ENCODE results near the gene BOLA1. TPM values are rescaled to one million over a fixed set of nuclear protein-coding genes. Genes with fewer than 3 reads are reported as not detected.

Gene BOLA1
- total and polyA plus RNA-seq, 2 experiments from 2014 or later: 18.4 to 26.2 TPM

DNA sequence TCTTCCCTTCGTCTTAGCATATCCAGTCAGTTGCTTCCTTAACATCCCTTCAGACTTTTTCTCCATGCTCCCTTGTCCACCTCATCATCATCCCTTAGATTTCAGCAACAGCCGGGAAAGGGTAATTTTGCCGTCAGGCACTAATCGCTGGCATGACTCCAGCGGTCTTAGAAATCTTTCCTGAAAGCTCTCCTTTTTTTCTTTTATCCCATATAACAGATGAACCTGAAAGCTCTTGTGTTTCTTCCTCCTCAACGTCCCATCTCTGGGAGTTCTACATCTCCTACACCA is 10.4 kb upstream of the BOLA1 start:
- H3K36me3 Mint-ChIP-seq (ENCODE audit: low read depth): no peaks in the 10 kb centered on the region
- H3K4me1 ChIP-seq (ENCODE audit: insufficient read depth): peaks cover 3% of the 10 kb centered on the region; the same call in 1 of the 2 replicates
- H3F3A ChIP-seq (replicated peaks; ENCODE audit: low read depth): peaks cover 12% of the 10 kb centered on the region; the same call in 1 of the 2 replicates
- ATAC-seq (no peak), DNase-seq (ENCODE audit: low spot score) (no peak)
- peak overlapping the region; percentile 81 for H3K4me3 ChIP-seq
- H3K4me1 Mint-ChIP-seq: peaks cover 4% of the 10 kb centered on the region; the same call in 2 of the 3 replicates
- no peak overlapping the region for H3K27ac Mint-ChIP-seq
- no peaks in the 10 kb centered on the region for H3K36me3 ChIP-seq (ENCODE audit: insufficient read depth)
- H3K27ac ChIP-seq (ENCODE audit: low read depth): peak overlapping the region; percentile 98
- H3K4me3 Mint-ChIP-seq: no peak overlapping the region
- no peaks in the 10 kb centered on the region for H3K27me3 ChIP-seq (ENCODE audit: insufficient read depth)
- H3K9me2 ChIP-seq (ENCODE audit: insufficient read depth): no peaks in the 10 kb centered on the region
- 0 out of 2 replicates have a peak overlapping the region, but pooled peaks have one; percentile 11 for H2AFZ ChIP-seq
- H3K9me3 Mint-ChIP-seq: no peaks in the 10 kb centered on the region
- no peak for TF ChIP-seq POLR2AphosphoS5 (IDR thresholded peaks at IDR 0.05; ENCODE audit: low read depth)
- TF ChIP-seq NANOG (IDR thresholded peaks at IDR 0.05; ENCODE audit: borderline replicate concordance): no peak
- TF ChIP-seq STAT1 (IDR thresholded peaks at IDR 0.05; ENCODE audit: unreplicated experiment): no peak
- no peak for TF ChIP-seq EZH2 (IDR thresholded peaks at IDR 0.05; ENCODE audit: low read depth, unreplicated experiment)
- TF ChIP-seq, protein P1, sequence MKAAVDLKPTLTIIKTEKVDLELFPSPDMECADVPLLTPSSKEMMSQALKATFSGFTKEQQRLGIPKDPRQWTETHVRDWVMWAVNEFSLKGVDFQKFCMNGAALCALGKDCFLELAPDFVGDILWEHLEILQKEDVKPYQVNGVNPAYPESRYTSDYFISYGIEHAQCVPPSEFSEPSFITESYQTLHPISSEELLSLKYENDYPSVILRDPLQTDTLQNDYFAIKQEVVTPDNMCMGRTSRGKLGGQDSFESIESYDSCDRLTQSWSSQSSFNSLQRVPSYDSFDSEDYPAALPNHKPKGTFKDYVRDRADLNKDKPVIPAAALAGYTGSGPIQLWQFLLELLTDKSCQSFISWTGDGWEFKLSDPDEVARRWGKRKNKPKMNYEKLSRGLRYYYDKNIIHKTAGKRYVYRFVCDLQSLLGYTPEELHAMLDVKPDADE (IDR thresholded peaks at IDR 0.05): no peak
- no peak for TF ChIP-seq EZH2phosphoT487 (IDR thresholded peaks at IDR 0.05; ENCODE audit: unreplicated experiment)
- TF ChIP-seq ZNF331 (CRISPR knock-in tag; IDR thresholded peaks at IDR 0.05; ENCODE audit: low read depth): no peak
- TF ChIP-seq, protein P2, sequence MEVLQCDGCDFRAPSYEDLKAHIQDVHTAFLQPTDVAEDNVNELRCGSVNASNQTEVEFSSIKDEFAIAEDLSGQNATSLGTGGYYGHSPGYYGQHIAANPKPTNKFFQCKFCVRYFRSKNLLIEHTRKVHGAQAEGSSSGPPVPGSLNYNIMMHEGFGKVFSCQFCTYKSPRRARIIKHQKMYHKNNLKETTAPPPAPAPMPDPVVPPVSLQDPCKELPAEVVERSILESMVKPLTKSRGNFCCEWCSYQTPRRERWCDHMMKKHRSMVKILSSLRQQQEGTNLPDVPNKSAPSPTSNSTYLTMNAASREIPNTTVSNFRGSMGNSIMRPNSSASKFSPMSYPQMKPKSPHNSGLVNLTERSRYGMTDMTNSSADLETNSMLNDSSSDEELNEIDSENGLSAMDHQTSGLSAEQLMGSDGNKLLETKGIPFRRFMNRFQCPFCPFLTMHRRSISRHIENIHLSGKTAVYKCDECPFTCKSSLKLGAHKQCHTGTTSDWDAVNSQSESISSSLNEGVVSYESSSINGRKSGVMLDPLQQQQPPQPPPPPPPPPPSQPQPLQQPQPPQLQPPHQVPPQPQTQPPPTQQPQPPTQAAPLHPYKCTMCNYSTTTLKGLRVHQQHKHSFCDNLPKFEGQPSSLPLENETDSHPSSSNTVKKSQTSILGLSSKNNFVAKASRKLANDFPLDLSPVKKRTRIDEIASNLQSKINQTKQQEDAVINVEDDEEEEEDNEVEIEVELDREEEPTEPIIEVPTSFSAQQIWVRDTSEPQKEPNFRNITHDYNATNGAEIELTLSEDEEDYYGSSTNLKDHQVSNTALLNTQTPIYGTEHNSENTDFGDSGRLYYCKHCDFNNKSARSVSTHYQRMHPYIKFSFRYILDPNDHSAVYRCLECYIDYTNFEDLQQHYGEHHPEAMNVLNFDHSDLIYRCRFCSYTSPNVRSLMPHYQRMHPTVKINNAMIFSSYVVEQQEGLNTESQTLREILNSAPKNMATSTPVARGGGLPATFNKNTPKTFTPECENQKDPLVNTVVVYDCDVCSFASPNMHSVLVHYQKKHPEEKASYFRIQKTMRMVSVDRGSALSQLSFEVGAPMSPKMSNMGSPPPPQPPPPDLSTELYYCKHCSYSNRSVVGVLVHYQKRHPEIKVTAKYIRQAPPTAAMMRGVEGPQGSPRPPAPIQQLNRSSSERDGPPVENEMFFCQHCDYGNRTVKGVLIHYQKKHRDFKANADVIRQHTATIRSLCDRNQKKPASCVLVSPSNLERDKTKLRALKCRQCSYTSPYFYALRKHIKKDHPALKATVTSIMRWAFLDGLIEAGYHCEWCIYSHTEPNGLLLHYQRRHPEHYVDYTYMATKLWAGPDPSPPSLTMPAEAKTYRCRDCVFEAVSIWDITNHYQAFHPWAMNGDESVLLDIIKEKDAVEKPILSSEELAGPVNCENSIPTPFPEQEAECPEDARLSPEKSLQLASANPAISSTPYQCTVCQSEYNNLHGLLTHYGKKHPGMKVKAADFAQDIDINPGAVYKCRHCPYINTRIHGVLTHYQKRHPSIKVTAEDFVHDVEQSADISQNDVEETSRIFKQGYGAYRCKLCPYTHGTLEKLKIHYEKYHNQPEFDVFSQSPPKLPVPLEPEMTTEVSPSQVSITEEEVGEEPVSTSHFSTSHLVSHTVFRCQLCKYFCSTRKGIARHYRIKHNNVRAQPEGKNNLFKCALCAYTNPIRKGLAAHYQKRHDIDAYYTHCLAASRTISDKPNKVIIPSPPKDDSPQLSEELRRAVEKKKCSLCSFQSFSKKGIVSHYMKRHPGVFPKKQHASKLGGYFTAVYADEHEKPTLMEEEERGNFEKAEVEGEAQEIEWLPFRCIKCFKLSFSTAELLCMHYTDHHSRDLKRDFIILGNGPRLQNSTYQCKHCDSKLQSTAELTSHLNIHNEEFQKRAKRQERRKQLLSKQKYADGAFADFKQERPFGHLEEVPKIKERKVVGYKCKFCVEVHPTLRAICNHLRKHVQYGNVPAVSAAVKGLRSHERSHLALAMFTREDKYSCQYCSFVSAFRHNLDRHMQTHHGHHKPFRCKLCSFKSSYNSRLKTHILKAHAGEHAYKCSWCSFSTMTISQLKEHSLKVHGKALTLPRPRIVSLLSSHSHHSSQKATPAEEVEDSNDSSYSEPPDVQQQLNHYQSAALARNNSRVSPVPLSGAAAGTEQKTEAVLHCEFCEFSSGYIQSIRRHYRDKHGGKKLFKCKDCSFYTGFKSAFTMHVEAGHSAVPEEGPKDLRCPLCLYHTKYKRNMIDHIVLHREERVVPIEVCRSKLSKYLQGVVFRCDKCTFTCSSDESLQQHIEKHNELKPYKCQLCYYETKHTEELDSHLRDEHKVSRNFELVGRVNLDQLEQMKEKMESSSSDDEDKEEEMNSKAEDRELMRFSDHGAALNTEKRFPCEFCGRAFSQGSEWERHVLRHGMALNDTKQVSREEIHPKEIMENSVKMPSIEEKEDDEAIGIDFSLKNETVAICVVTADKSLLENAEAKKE (CRISPR knock-in tag; IDR thresholded peaks at IDR 0.05): no peak
- TF ChIP-seq CTCF (conservative IDR thresholded peaks at IDR 0.05; ENCODE audit: low read depth in 2 of 2): no peak
- TF ChIP-seq CREB1 (CRISPR knock-in tag; IDR thresholded peaks at IDR 0.05; ENCODE audit: low read depth): no peak
- H3K79me2 ChIP-seq (replicated peaks; ENCODE audit: insufficient read depth): 0 out of 2 replicates have a peak, but pooled peaks cover 5% of the 10 kb centered on the region
- peak overlapping the region; percentile 79 for H3K4me2 ChIP-seq
- H3K27me3 Mint-ChIP-seq (ENCODE audit: insufficient read depth, low read depth, poor library complexity): peaks cover 3% of the 10 kb centered on the region
- no peaks in the 10 kb centered on the region for H4K20me1 ChIP-seq (replicated peaks; ENCODE audit: insufficient read depth)
